ENCODE results near the gene TACC3. TPM values are rescaled to one million over a fixed set of nuclear protein-coding genes. Genes with fewer than 3 reads are reported as not detected.

Gene TACC3
- total and polyA plus RNA-seq, 2 of the 8 experiments (the other 6 are each of a cell fraction or from before 2014, with no cell fraction given) = 73.8 to 148 TPM

DNA sequence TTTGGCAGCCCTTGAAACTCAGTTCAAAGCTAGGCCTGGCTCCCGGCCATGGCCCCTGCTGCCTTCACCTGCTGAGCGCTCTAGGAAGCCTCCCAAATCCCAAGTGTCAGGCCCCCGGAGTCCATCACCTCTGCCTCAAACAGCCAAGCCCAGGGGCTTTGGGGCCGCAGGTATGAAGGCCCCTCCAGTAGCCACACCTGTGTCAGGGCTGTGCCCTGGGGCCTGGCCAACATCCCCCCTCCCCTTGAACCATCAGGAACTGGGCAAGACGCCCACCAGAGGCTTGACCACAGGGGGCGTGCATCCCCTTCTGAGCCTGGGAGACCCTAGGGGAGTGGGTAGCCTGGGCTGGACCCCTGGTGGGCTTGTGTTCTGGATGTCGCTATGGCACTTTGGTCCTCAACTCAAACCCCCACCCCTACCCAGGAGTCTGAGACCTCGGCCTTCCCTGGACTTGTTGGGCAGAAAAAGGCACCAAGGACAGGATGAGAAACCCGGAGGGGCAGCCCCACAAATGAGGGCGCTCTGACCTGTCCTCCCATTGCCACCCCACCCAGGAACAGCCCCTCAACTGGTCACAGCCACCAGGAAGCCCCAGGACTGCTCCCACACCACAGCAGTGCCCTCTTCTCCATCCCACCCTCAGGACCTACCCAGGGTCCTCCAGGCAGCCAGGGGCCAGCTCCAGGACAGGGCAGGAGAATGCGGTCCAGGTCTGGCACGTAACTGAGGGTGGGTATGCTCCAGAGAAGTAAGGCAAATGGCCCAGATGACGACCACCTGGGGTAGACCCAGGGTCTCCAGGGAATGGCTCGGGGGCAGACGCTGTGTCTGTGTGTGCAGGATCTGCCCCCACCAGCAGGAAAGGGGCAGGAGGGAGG is 5.0 kb upstream of the TACC3 start (continued):
- TF ChIP-seq, protein P1, sequence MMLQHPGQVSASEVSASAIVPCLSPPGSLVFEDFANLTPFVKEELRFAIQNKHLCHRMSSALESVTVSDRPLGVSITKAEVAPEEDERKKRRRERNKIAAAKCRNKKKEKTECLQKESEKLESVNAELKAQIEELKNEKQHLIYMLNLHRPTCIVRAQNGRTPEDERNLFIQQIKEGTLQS (IDR thresholded peaks at IDR 0.05; ENCODE audit: insufficient read depth, low read depth, low read length) = no peak
- no peak for TF ChIP-seq MAFK (IDR thresholded peaks at IDR 0.05; ENCODE audit: low read depth, low read length)
- no peak for TF ChIP-seq KDM1A (IDR thresholded peaks at IDR 0.05; ENCODE audit: borderline replicate concordance, low read length)
